Hippocampal formation (tissue), 2 donors: ENCODE data around the gene EIF3M.
"Not testable (repeated sequence)": the region's sequence is repeated elsewhere in the genome, so short reads cannot be mapped to it uniquely, and the experiment has no call there.

Source experiments
- DNase-seq, 2 donors: peaks; one replicate each; lab custom pipeline; 2025; lab: John Stamatoyannopoulos, UW

Gene EIF3M

DNA sequence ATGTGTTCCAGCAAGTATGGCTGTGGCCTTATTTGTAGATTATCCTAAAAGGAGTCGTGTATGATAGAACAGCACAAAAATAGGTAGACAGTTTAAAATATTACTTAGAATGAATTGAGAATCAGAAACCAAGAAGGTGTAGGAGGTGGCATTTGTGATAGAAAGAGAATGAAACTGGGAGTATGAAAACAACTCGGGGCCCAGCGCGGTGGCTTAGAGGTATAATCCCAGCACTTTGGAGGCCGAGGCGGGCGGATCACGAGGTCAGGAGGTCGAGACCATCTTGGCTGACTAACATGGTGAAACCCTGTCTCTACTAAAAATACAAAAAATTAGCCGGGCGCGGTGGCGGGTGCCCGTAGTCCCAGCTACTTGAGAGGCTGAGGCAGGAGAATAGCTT is 12.5 kb downstream of the EIF3M start:
- DNase-seq, result not testable (repeated sequence)

DNA sequence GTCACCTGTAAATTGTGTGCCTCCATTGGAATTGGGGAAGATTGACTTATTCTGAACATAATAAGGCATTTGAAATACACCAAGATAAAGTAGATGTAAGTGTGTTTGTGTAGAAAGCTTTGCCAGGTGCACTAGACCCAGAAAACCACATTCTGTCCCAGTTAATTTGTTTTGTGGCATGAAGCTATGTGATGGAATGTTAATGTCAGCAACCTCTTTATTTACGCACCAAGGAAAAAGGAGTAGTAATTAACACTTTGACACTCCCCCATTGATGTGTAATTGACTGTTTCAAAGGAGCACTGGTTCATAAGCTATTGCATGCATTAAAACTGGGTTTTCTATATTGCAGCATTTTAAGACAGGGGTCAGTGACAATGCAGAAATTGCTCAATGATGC is 14.3 kb downstream of the EIF3M start:
- DNase-seq, result no peak

DNA sequence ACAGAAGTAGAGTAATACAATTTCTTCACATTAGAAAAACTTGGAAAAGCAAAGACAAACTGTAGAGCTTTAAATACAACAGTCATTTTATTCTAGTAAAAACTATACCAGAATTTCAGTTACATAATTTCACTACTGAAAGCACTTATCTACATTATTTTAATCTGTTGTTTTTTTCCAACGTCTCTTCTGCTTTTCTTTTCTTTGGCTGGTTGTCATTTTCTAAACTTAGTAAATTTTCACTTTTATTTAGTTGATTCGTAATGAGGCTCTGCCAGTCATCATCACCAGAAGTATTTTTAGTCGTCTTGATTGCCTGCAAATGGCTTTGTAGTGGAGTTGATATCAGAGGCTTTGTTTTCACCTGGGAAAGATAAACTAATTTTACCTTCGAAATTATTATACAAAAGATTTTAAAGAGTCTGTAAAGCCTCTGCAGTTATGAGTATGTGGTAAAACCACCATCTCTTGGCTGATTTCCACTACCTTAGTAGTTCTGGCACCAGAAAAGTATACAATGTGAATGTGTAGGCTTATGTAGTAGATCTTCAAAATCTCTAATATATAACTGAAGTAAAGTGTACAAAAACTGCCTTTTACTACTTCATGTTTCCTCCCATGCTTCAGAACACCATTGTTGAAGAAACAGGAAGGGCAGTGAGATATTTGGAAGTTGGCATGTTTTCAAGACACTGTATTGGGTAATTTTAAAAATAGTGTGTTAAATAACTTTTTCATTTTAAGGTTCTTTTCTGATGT is 19.2 kb downstream of the EIF3M start:
- no peak for DNase-seq

DNA sequence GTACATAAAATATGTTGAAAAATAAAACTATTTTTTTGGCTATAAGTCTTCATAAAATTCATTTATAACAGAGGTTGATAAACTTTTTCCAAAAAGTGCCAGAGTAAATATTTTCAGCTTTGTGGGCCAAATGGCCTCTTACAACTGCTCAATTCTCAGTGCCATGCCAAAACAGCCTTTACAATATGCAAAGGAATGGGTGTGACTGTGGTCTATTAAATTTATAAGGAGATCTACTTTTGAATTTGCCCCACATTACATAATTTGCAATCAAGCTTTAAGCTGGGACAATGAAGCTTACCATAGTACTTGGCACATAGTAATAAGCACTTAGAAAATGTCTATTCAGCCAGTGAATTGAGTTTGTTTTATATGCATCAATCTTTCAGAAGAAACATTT is 22.6 kb downstream of the EIF3M start:
- DNase-seq, result no peak

DNA sequence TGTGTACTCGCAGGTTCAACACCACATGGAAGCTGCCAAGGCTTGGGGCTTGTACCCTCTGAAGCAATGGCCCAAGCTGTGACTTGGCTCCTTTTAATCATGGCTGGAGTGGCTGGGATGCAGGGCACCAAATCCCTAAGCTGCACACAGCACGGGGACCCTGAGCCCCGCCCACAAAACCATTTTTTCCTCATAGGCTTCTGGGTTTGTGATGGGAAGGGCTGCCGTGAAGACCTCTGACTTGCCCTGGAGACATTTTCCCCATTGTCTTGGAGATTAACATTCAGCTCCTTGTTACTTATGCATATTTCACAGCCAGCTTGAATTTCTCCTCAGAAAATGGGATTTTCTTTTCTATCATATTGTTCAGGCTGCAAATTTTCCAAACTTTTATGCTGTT is 25.2 kb downstream of the EIF3M start:
- not testable (repeated sequence) for DNase-seq

DNA sequence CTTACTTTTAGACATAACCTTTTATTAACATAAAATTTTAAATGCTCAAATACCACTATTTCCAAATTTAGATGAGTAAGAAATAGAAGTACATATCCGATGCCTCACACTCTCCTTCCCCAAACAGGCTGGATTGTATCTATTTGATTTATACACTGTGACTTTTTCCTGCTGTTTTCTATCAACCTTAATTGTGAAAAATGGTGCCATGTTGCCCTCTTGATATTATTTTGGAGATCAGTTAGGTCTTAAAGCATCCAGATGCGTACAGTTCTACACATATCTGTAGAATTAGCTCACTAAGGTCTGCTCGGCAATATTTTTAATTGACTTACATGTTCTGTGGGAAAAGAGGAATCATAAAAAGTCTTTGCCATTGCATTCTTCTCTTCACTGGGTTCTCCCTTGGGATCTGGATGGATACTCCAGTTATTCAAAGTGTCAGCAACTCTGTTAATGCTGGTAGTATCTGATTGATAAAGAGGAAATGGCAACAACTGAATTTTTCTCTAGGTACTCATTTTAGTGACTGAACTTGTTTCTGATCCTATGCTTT is 27.2 kb downstream of the EIF3M start:
- no peak for DNase-seq

DNA sequence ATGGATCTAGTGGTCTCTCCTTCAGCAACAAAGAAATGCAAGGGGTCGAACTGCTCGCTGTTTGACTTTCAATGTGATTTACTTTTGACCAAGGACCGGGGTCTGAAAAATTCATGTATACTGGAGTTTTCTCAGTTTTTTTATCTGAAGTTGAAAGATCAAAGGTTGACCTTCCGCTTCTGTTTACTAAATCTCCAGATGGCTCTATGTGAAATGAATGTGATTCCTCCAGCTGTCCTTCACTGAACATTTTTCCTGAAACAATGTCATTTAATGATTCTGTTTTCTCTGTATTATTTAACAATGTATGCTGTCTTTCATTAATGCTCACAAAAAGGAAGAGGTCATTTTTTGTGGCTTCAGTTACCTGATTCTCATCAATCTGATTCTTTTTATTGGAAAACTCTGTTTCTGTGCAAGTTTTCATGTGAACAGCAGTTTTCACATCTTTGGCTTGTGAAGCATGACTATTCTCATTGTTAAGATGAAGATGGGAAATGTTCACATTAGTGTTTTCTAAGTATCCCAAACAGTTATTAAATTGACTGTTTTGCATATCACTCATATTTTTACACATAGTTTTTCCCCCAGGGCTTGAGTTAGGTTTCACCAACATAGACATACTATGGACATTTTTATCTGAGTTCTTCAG is 30.0 kb downstream of the EIF3M start:
- no peak for DNase-seq

DNA sequence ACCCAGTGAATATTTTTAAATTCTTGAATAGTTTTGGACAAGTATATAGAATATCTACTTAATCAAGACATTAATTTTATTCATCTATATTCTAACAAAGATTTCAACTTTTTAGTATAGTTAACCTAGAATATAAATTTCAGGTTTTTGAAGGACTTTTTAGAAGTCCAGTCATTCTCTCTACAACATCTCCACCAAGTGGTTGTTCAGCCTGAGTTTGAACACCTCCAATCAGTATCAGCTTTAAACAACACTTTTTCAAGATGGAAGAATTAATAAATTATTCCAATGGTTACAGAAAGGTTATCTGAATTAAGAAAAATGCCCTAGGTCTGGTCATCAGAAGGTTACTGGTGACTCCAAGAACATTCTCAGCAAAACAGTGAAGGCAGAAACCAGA is 31.8 kb downstream of the EIF3M start:
- DNase-seq, result no peak

DNA sequence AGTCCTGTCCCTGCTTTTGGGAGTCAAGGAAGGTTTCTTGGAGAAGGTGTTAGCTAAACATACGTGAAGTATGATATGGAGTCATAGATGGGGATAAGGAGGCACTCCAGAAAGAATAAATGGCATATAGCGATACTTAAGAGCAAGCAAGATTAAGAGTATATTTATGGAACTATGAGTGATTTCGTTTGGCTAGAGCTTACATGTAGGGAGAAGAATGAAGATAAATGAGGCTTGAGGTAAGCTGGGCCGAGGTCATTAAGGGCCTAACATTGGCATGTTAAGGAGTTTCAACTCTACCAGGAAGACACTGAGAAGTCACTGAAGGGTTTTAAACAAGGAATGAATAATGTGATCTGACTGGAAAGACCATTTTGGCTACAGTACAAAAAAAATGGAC is 33.3 kb downstream of the EIF3M start:
- no peak for DNase-seq

DNA sequence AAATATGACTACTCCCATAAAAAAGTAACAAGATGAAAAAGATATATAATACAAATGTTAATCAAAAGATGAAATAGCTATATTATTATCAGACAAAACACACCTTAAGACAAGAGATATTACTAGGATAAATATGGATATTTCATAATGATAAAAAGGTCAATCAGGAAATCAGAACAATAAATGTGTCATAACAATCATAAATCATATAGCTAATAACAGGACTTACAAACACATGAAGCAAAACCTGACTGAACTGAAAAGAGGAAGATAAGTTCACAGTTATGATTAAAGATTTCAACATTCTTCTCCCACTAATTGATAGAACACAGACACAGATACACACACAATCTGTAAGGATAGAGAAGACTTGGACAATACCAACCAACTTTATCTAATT is 47.2 kb downstream of the EIF3M start:
- DNase-seq, result no peak

DNA sequence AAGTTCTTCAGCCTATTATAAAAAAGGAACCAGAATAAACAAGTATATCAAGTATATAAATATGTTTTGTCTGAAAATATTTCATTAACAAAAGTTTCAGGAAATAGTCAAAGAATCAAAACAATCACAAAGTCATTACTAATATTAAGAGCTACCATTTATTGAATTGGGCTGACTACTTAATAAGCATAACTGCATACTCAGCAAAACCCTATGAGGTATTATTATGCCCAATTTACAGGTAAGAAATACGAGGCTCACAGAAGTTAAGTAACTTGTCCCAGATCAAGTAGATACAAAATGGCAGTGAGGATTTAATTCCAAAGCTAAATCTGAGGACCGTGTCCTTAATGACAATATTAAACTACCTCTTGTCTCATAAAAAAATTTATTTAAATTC is 52.2 kb downstream of the EIF3M start:
- DNase-seq, result no peak

DNA sequence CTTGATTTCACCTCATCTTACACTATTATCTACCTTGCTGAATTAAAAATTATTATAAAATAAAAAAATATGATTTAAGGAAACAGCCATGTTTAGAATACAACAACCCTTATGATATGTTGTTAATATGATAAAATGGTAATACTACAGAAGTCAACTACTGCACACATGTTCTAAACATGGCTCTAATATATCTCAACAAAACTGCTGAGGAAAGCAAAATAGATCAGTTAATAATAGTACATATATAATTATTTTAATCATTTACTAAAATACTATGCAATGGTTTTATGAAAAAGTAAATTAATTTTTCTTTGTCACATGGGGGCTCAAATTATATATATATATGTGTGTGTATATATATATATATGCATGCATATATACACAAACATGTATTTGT is 57.7 kb downstream of the EIF3M start:
- no peak for DNase-seq

DNA sequence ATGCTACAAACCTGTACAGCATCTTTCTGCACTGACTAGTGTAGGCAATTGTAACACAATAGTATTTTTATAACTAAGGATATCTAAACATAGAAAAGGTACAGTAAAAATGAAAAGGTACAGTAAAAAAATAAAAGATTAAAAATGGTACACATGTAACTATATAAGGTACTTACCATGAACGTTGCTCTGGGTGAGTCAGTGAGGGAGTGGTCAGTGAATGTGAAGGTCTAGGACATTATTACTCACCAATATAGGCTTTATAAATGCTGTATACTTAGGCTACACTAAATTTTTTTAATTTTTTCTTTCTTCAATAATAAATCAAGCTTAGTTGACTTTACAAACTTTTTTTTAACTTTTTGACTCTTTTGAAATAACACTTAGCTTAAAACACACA is 59.9 kb downstream of the EIF3M start:
- no peak for DNase-seq
